T-cell (primary cell): ENCODE measurements around the gene THTPA. TPM values are rescaled to one million over a fixed set of nuclear protein-coding genes. Genes with fewer than 3 reads are reported as not detected.

ENCODE experiments used
- ATAC-seq, 4 experiments: fragments of 200-7000 bp in 3 of 4; fragments of 150-1000 bp in 1 of 4; cut with Tn5 transposase; replicated peaks in 1 of 4; 1 replicate in 3 of 4; 2 replicates in 1 of 4; pipeline ENCODE4 v1.10.0; 2021; ENCODE audit warnings: moderate library complexity in 3 of 4, mild to moderate bottlenecking in 2 of 4, moderate number of reproducible peaks in 1 of 4
- CTCF ChIA-PET, 2 donors: fragments of 300-600 bp; sonication (Branson Sonifier 250); formaldehyde crosslinking; loops; one replicate each; lab custom pipeline; 2022; ENCODE audit warnings: antibody characterized with exemption in 2 of 2; lab: Charles Lee
- POLR2A ChIA-PET, 2 donors: fragments of 300-600 bp; sonication (Branson Sonifier 250); formaldehyde crosslinking; loops; one replicate each; lab custom pipeline; 2022; ENCODE audit warnings: antibody characterized with exemption in 2 of 2; lab: Charles Lee
- DNase-seq, 35 experiments: peaks; one replicate each; pipeline versions ENCODE4 v3.0.0 to v3.0.0-alpha.2; 2013 to 2023
- H3K27ac ChIP-seq: one replicate; pipeline ENCODE4 v1.5.1; 2013; ENCODE audit warnings: low read length
- H3K27me3 ChIP-seq, 2 experiments: replicated peaks in 1 of 2; 1 replicate in 1 of 2; 2 replicates in 1 of 2; pipeline versions ENCODE4 v1.6.1 to v1.7.0; 2013; ENCODE audit warnings: low read length in 1 of 2, mixed read lengths in 1 of 2; ENCODE audit not compliant: control insufficient read depth in 2 of 2, insufficient read depth in 2 of 2; ENCODE audit errors: extremely low read depth in 1 of 2
- H3K36me3 ChIP-seq, 2 donors: 1 replicate in 1 of 2; 2 replicates in 1 of 2; pipeline versions ENCODE4 v1.6.1 to v1.7.0; 2013; ENCODE audit warnings: low read length in 1 of 2; ENCODE audit not compliant: control insufficient read depth in 2 of 2, insufficient read depth in 1 of 2; ENCODE audit errors: extremely low read depth in 1 of 2
- H3K4me1 ChIP-seq, 2 experiments: 1 replicate in 1 of 2; 2 replicates in 1 of 2; pipeline versions ENCODE4 v1.6.1 to v1.7.0; 2013; ENCODE audit warnings: low read length in 2 of 2, mixed read lengths in 1 of 2; ENCODE audit not compliant: insufficient read depth in 2 of 2, control insufficient read depth in 1 of 2; ENCODE audit errors: extremely low read depth in 1 of 2
- H3K4me3 ChIP-seq, 2 donors: 1 replicate in 1 of 2; 2 replicates in 1 of 2; pipeline versions ENCODE4 v1.5.1 to v1.7.0; 2013; ENCODE audit warnings: mild to moderate bottlenecking in 2 of 2, low read length in 1 of 2, moderate library complexity in 1 of 2; ENCODE audit not compliant: control insufficient read depth in 1 of 2; ENCODE audit errors: extremely low read depth in 1 of 2
- H3K9me3 ChIP-seq: 2 replicates; pipeline ENCODE4 v1.7.0; 2013
- H3K27ac Mint-ChIP-seq, 2 donors: one replicate each; pipeline ENCODE4 v1.8.0; 2020 to 2021; ENCODE audit warnings: mild to moderate bottlenecking in 2 of 2, mixed read lengths in 2 of 2
- H3K27me3 Mint-ChIP-seq, 2 donors: one replicate each; pipeline ENCODE4 v1.8.0; 2021 to 2022; ENCODE audit warnings: mixed read lengths in 2 of 2
- H3K36me3 Mint-ChIP-seq: one replicate; pipeline ENCODE4 v1.8.0; 2021; ENCODE audit warnings: mixed read lengths
- H3K4me1 Mint-ChIP-seq, 3 donors: one replicate each; pipeline ENCODE4 v1.8.0; 2020 to 2022; ENCODE audit warnings: mixed read lengths in 3 of 3, mild to moderate bottlenecking in 1 of 3
- H3K4me3 Mint-ChIP-seq, 3 donors: one replicate each; pipeline ENCODE4 v1.8.0; 2020 to 2022; ENCODE audit warnings: mild to moderate bottlenecking in 3 of 3, mixed read lengths in 3 of 3, moderate library complexity in 3 of 3
- H3K9me3 Mint-ChIP-seq, 3 donors: one replicate each; pipeline ENCODE4 v1.8.0; 2020 to 2022; ENCODE audit warnings: mixed read lengths in 3 of 3
- WGBS: methylation state at CpG from one replicate; pipeline ENCODE4 v1.1.5; 2013; ENCODE audit warnings: missing lambda C conversion rate; ENCODE audit not compliant: insufficient coverage; 5-methylcytosine and 5-hydroxymethylcytosine counted together
- total RNA-seq, 35 experiments: library from RNA in 6 of 35; stranded (reverse) in 6 of 35; fragments of 120-200 nt in 1 of 35; gene quantifications; one replicate each; pipeline versions ENCODE4 v1.2.1 to v1.2.4 and lab custom pipeline; 2013 to 2026

Gene THTPA
- total RNA-seq, 5 donors from 2014 or later (not counting 1 experiment from before 2014, with no cell fraction given): 13.3 to 26.4 (median 20.5) TPM

GRCh38 chr14:23559926-23560520 lies 4.0 kb downstream of the THTPA start:
- Mint-ChIP-seq H3K27me3 (no peaks in the 10 kb centered on the region), H3K27ac (no peak overlapping the region), H3K9me3 (no peaks in the 10 kb centered on the region), H3K4me1 (peaks cover 37 to 48% (median 43%) of the 10 kb centered on the region in 3 donors), H3K4me3 (no peak overlapping the region), H3K36me3 (peaks cover 34% of the 10 kb centered on the region)
- Histone ChIP-seq H3K27me3 (no peaks in the 10 kb centered on the region), H3K9me3 (no peaks in the 10 kb centered on the region), H3K36me3 (peaks cover 21 to 70% of the 10 kb centered on the region in 2 donors), H3K4me3 (no peak overlapping the region), H3K27ac (no peak overlapping the region), H3K4me1 (peaks cover 6 to 44% of the 10 kb centered on the region in 2 experiments)
- ChIA-PET POLR2A (interaction anchor here in 1 of 2 donors (0.8 kb wide), 1 partner anchor 20 kb away, joined by 3 read pairs; no protein-coding TSS in a partner anchor), CTCF (interaction anchor here (0.6 to 9.2 kb wide), 11 partner anchors 8 to 522 kb away, joined by 3 to 107 read pairs (median 4); partner anchors contain the start of gene ZFHX2 (in 1 of the 2))
- WGBS: no CpG with 5 or more reads among the region's 3 CpGs
- ATAC-seq: no peak
- no peak for DNase-seq

- H3K27ac Mint-ChIP-seq: no peak overlapping the region
Measured at GRCh38 chr14:23561259-23561658, 5.2 kb downstream of the THTPA start.

GRCh38 chr14:23561873-23562821 lies 6.1 kb downstream of the THTPA start:
- Histone ChIP-seq H3K27ac (no peak overlapping the region), H3K36me3 (peaks cover 21 to 82% of the 10 kb centered on the region in 2 donors), H3K4me1 (peaks cover 4 to 39% of the 10 kb centered on the region in 2 experiments), H3K4me3 (no peak overlapping the region), H3K9me3 (no peaks in the 10 kb centered on the region), H3K27me3 (no peaks in the 10 kb centered on the region)
- Mint-ChIP-seq H3K27ac (peak overlapping the region in 1 of 2 donors; percentile 6), H3K27me3 (no peaks in the 10 kb centered on the region), H3K4me3 (no peak overlapping the region), H3K4me1 (peaks cover 30 to 47% (median 32%) of the 10 kb centered on the region in 3 donors), H3K9me3 (no peaks in the 10 kb centered on the region), H3K36me3 (peaks cover 43% of the 10 kb centered on the region)
- WGBS: 90% methylated on average over 10 of the region's 15 CpGs
- POLR2A ChIA-PET: interaction anchor here in 1 of 2 donors (0.7 kb wide), 1 partner anchor 300 kb away, joined by 3 read pairs; no protein-coding TSS in a partner anchor
- ATAC-seq (no peak), DNase-seq (no peak)
- CTCF ChIA-PET: interaction anchor here (0.6 to 9.2 kb wide), 7 partner anchors 13 to 391 kb away, joined by 3 to 107 read pairs (median 4); no protein-coding TSS in a partner anchor

More at GRCh38 chr14:23561259-23561658, 5.2 kb downstream of the THTPA start:
- H3K9me3 ChIP-seq: no peaks in the 10 kb centered on the region
- peaks cover 6 to 39% of the 10 kb centered on the region in 2 experiments for H3K4me1 ChIP-seq
- ChIA-PET CTCF (interaction anchor here (0.6 to 9.2 kb wide), 9 partner anchors 9 to 1576 kb away, joined by 3 to 107 read pairs (median 5); partner anchors contain the start of gene ZFHX2 (in 1 of the 2)), POLR2A (no interaction called here)
- no peaks in the 10 kb centered on the region for H3K27me3 ChIP-seq
- Mint-ChIP-seq H3K9me3 (no peaks in the 10 kb centered on the region), H3K4me1 (peaks cover 32 to 48% (median 35%) of the 10 kb centered on the region in 3 donors), H3K27me3 (no peaks in the 10 kb centered on the region), H3K36me3 (peaks cover 38% of the 10 kb centered on the region), H3K4me3 (no peak overlapping the region)
- DNase-seq (no peak), ATAC-seq (no peak)
- no peak overlapping the region for H3K27ac ChIP-seq
- no peak overlapping the region for H3K4me3 ChIP-seq
- WGBS: 100% methylated on average over 1 of the region's 2 CpGs
- H3K36me3 ChIP-seq: peaks cover 21 to 82% of the 10 kb centered on the region in 2 donors

GRCh38 chr14:23562822-23563472 lies 6.9 kb downstream of the THTPA start:
- ChIA-PET POLR2A (interaction anchor here in 1 of 2 donors (0.7 kb wide), 1 partner anchor 300 kb away, joined by 3 read pairs; no protein-coding TSS in a partner anchor), CTCF (interaction anchor here (0.6 to 9.2 kb wide), 6 partner anchors 11 to 950 kb away, joined by 3 to 107 read pairs (median 3); no protein-coding TSS in a partner anchor)
- H3K36me3 ChIP-seq: peaks cover 21 to 82% of the 10 kb centered on the region in 2 donors
- WGBS: 100% methylated on average over 2 of the region's 2 CpGs
- H3K4me1 Mint-ChIP-seq: peaks cover 29 to 48% (median 32%) of the 10 kb centered on the region in 3 donors
- H3K9me3 Mint-ChIP-seq: no peaks in the 10 kb centered on the region
- DNase-seq (peak in 31 of 35 experiments; percentile 22 to 76 (median 47)), ATAC-seq (no peak)
- no peak overlapping the region for H3K27ac ChIP-seq
- peak overlapping the region in 1 of 2 donors; percentile 52 for H3K27ac Mint-ChIP-seq
- no peak overlapping the region for H3K4me3 ChIP-seq
- H3K27me3 ChIP-seq: no peaks in the 10 kb centered on the region
- peaks cover 43% of the 10 kb centered on the region for H3K36me3 Mint-ChIP-seq
- peaks cover 7 to 39% of the 10 kb centered on the region in 2 experiments for H3K4me1 ChIP-seq
- H3K4me3 Mint-ChIP-seq: no peak overlapping the region
- no peaks in the 10 kb centered on the region for H3K27me3 Mint-ChIP-seq
- H3K9me3 ChIP-seq: no peaks in the 10 kb centered on the region

- ATAC-seq (no peak), DNase-seq (no peak)
- Mint-ChIP-seq H3K36me3 (peaks cover 43% of the 10 kb centered on the region), H3K4me3 (no peak overlapping the region), H3K27me3 (no peaks in the 10 kb centered on the region), H3K27ac (peak overlapping the region in 1 of 2 donors; percentile 51), H3K9me3 (no peaks in the 10 kb centered on the region), H3K4me1 (peaks cover 33 to 49% (median 36%) of the 10 kb centered on the region in 3 donors)
- no peak overlapping the region for H3K27ac ChIP-seq
- no peaks in the 10 kb centered on the region for H3K27me3 ChIP-seq
- peaks cover 19 to 76% of the 10 kb centered on the region in 2 donors for H3K36me3 ChIP-seq
- POLR2A ChIA-PET: no interaction called here
- 94% methylated on average over 11 of the region's 14 CpGs for WGBS
- H3K4me3 ChIP-seq: no peak overlapping the region
- H3K9me3 ChIP-seq: no peaks in the 10 kb centered on the region
- peaks cover 9 to 42% of the 10 kb centered on the region in 2 experiments for H3K4me1 ChIP-seq
- CTCF ChIA-PET: interaction anchor here (0.6 to 9.2 kb wide), 7 partner anchors 11 to 950 kb away, joined by 3 to 107 read pairs (median 3); no protein-coding TSS in a partner anchor
Measured at GRCh38 chr14:23563473-23564180, 7.6 kb downstream of the THTPA start.
